ENCODE data around the gene KLF12.

KLF12 gene

GRCh38 chr13:74134221-74134776, at the start of gene KLF12:
TSS of gene KLF12 (minus strand) at chr13:74134404.
- H3K36me3 Mint-ChIP-seq, result no peaks in the 10 kb centered on the region
- H3K4me3 Mint-ChIP-seq, result peak within 1 kb of the TSS; percentile 92
- no peaks in the 10 kb centered on the region for H3K27me3 Mint-ChIP-seq
- H3K9me3 Mint-ChIP-seq (ENCODE audit: low read depth), result no peaks in the 10 kb centered on the region
- peaks cover 34% of the 10 kb centered on the region for H3K4me1 Mint-ChIP-seq (ENCODE audit: low read depth)
- H3K27ac Mint-ChIP-seq, result peak within 1 kb of the TSS; percentile 98

DNA sequence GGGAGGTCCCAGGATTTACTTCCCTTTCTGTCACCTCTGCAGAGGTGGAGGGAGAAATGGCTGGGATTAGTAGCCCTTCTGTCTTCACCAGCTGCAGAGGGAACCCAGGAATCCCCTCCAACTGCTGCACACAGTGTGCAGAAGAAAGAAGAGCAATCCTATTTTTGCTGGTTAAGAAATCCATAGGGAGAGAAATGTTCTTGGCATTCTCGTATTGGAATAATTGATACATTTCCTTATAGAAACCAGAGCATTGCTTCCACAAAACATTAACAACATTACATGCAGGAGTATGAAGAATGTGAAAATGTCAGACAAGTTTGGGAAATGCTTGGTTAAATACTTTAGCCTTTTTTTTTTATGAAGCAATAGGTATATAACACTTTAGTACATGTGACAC, 48.3 kb upstream of the KLF12 start:
- no peaks in the 10 kb centered on the region for H3K4me1 Mint-ChIP-seq (ENCODE audit: low read depth)
- no peak overlapping the region for H3K4me3 Mint-ChIP-seq

DNA sequence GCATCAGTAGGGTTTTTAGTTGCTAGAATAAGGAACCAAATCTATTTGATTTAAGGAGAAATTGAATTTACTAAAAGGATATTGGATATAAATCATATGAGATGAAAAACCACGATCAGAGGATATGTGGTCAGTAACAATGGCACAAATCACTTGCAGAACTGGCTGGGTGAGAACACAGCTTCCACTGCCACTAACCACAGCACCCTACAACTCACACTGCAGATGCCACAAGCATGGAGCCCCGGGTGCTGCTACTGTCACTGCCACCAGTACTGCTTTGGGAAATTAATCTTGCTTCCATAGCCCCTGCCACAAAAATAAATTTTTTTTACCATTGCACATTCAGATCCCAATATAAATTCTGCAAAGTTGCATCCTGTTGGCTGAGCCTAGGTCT, 40.6 kb upstream of the KLF12 start:
- H3K27ac Mint-ChIP-seq, result no peak overlapping the region
- H3K4me1 Mint-ChIP-seq (ENCODE audit: low read depth), result no peaks in the 10 kb centered on the region
- no peak overlapping the region for H3K4me3 Mint-ChIP-seq
- H3K36me3 Mint-ChIP-seq, result no peaks in the 10 kb centered on the region
- no peaks in the 10 kb centered on the region for H3K9me3 Mint-ChIP-seq (ENCODE audit: low read depth)
- H3K27me3 Mint-ChIP-seq, result no peaks in the 10 kb centered on the region

More for the DNA sequence above, 48.3 kb upstream of the KLF12 start:
- H3K27me3 Mint-ChIP-seq, result no peaks in the 10 kb centered on the region
- no peaks in the 10 kb centered on the region for H3K36me3 Mint-ChIP-seq
- no peaks in the 10 kb centered on the region for H3K9me3 Mint-ChIP-seq (ENCODE audit: low read depth)
- H3K27ac Mint-ChIP-seq, result no peak overlapping the region

DNA sequence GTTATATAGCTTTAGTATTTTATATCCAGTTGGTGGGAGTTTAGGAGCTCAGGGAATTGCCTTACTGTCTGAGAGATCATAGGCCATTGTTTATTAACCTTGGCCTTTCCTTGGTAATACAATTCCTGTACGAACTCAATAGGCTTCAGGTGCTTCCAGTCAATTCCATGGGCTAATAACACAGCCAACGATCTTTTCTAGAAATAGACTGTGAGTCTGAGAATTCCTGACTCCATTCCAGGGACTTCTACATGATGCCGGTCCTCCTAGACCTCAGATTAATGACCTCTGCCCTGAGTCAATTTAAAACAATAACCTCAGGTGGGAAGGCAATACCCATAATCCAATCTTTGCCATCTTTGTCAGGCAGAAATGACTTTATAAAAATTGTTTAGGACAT, 39.6 kb upstream of the KLF12 start:
- H3K9me3 Mint-ChIP-seq (ENCODE audit: low read depth), result no peaks in the 10 kb centered on the region
- H3K27ac Mint-ChIP-seq, result no peak overlapping the region
- H3K4me3 Mint-ChIP-seq, result no peak overlapping the region
- H3K4me1 Mint-ChIP-seq (ENCODE audit: low read depth), result no peaks in the 10 kb centered on the region
- H3K27me3 Mint-ChIP-seq, result no peaks in the 10 kb centered on the region
- H3K36me3 Mint-ChIP-seq, result no peaks in the 10 kb centered on the region

- Mint-ChIP-seq H3K27me3 (no peaks in the 10 kb centered on the region), H3K4me1 (ENCODE audit: low read depth) (no peaks in the 10 kb centered on the region), H3K36me3 (no peaks in the 10 kb centered on the region), H3K27ac (no peak overlapping the region), H3K9me3 (ENCODE audit: low read depth) (no peaks in the 10 kb centered on the region), H3K4me3 (no peak overlapping the region)
Measured at GRCh38 chr13:74171641-74172040, 37.4 kb upstream of the KLF12 start.

DNA sequence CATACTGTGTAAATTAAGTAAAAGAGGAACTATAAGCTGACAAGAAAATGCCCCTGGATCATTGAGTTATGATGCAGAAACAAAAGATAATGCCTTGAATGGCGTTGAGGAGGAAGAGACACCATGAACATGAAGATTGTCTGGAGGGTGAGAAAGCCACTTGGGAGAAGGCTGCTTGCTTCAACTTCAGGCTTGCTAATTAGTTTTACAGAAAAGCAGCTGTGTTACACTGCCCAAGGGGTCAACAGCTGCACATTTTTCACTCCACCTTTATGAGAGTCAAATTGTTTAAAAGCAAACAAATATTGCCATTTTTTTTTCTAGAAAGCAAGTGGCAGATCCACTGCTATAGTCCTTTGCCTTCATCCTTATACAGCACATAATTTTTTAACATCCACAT, 35.5 kb upstream of the KLF12 start:
- no peaks in the 10 kb centered on the region for H3K9me3 Mint-ChIP-seq (ENCODE audit: low read depth)
- H3K27me3 Mint-ChIP-seq, result no peaks in the 10 kb centered on the region
- no peak overlapping the region for H3K27ac Mint-ChIP-seq
- peaks cover under 1% of the 10 kb centered on the region for H3K36me3 Mint-ChIP-seq
- no peaks in the 10 kb centered on the region for H3K4me1 Mint-ChIP-seq (ENCODE audit: low read depth)
- H3K4me3 Mint-ChIP-seq, result no peak overlapping the region

DNA sequence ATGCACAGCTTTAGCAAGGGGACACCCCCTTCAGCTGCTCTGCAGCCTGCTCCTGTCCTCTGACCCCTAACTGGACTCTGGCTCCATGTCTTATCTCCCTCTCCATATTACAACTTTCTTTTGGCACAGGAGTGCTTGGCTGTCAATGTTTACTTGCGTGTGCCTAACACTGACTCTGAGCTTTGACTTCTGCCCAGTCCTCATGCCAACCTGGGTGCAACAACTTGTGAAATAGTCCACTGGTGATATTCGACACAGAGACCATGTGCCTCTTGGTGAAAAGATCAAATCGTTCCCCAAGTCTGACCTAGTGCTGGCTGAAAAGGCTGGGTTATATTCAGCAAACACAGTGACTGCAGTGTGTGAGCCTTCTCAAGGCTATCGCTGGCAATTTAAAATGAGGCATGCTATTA, 34.1 kb upstream of the KLF12 start:
- H3K27ac Mint-ChIP-seq, result no peak overlapping the region
- peaks cover 2% of the 10 kb centered on the region for H3K36me3 Mint-ChIP-seq
- H3K27me3 Mint-ChIP-seq, result no peaks in the 10 kb centered on the region
- no peak overlapping the region for H3K4me3 Mint-ChIP-seq
- no peaks in the 10 kb centered on the region for H3K9me3 Mint-ChIP-seq (ENCODE audit: low read depth)
- no peaks in the 10 kb centered on the region for H3K4me1 Mint-ChIP-seq (ENCODE audit: low read depth)

- Mint-ChIP-seq H3K27ac (no peak overlapping the region), H3K4me1 (ENCODE audit: low read depth) (no peaks in the 10 kb centered on the region), H3K9me3 (ENCODE audit: low read depth) (no peaks in the 10 kb centered on the region), H3K27me3 (no peaks in the 10 kb centered on the region), H3K4me3 (no peak overlapping the region), H3K36me3 (peaks cover 2% of the 10 kb centered on the region)
Measured at GRCh38 chr13:74166261-74167004, 32.2 kb upstream of the KLF12 start.

GRCh38 chr13:74162782-74163181, 28.6 kb upstream of the KLF12 start:
- Mint-ChIP-seq H3K4me3 (no peak overlapping the region), H3K27ac (no peak overlapping the region), H3K9me3 (ENCODE audit: low read depth) (no peaks in the 10 kb centered on the region), H3K27me3 (no peaks in the 10 kb centered on the region), H3K4me1 (ENCODE audit: low read depth) (no peaks in the 10 kb centered on the region), H3K36me3 (peaks cover 2% of the 10 kb centered on the region)

GRCh38 chr13:74162135-74162534, 27.9 kb upstream of the KLF12 start:
- no peaks in the 10 kb centered on the region for H3K27me3 Mint-ChIP-seq
- peaks cover 2% of the 10 kb centered on the region for H3K36me3 Mint-ChIP-seq
- H3K4me3 Mint-ChIP-seq, result no peak overlapping the region
- H3K27ac Mint-ChIP-seq, result no peak overlapping the region
- no peaks in the 10 kb centered on the region for H3K4me1 Mint-ChIP-seq (ENCODE audit: low read depth)
- H3K9me3 Mint-ChIP-seq (ENCODE audit: low read depth), result no peaks in the 10 kb centered on the region

GRCh38 chr13:74158571-74159352, 24.6 kb upstream of the KLF12 start:
- H3K27ac Mint-ChIP-seq, result no peak overlapping the region
- no peaks in the 10 kb centered on the region for H3K9me3 Mint-ChIP-seq (ENCODE audit: low read depth)
- no peaks in the 10 kb centered on the region for H3K4me1 Mint-ChIP-seq (ENCODE audit: low read depth)
- no peak overlapping the region for H3K4me3 Mint-ChIP-seq
- H3K27me3 Mint-ChIP-seq, result no peaks in the 10 kb centered on the region
- no peaks in the 10 kb centered on the region for H3K36me3 Mint-ChIP-seq

GRCh38 chr13:74158028-74158427, 23.8 kb upstream of the KLF12 start:
- Mint-ChIP-seq H3K4me1 (ENCODE audit: low read depth) (no peaks in the 10 kb centered on the region), H3K4me3 (no peak overlapping the region), H3K36me3 (no peaks in the 10 kb centered on the region), H3K27me3 (no peaks in the 10 kb centered on the region), H3K27ac (no peak overlapping the region), H3K9me3 (ENCODE audit: low read depth) (no peaks in the 10 kb centered on the region)

GRCh38 chr13:74154981-74155380, 20.8 kb upstream of the KLF12 start:
- no peaks in the 10 kb centered on the region for H3K4me1 Mint-ChIP-seq (ENCODE audit: low read depth)
- H3K27me3 Mint-ChIP-seq, result no peaks in the 10 kb centered on the region
- H3K9me3 Mint-ChIP-seq (ENCODE audit: low read depth), result no peaks in the 10 kb centered on the region
- no peak overlapping the region for H3K27ac Mint-ChIP-seq
- no peaks in the 10 kb centered on the region for H3K36me3 Mint-ChIP-seq
- H3K4me3 Mint-ChIP-seq, result no peak overlapping the region

GRCh38 chr13:74153316-74153715, 19.1 kb upstream of the KLF12 start:
- Mint-ChIP-seq H3K4me1 (ENCODE audit: low read depth) (no peaks in the 10 kb centered on the region), H3K27ac (no peak overlapping the region), H3K27me3 (no peaks in the 10 kb centered on the region), H3K4me3 (no peak overlapping the region), H3K9me3 (ENCODE audit: low read depth) (no peaks in the 10 kb centered on the region), H3K36me3 (no peaks in the 10 kb centered on the region)

GRCh38 chr13:74151859-74152258, 17.7 kb upstream of the KLF12 start:
- Mint-ChIP-seq H3K4me3 (no peak overlapping the region), H3K27ac (no peak overlapping the region), H3K4me1 (ENCODE audit: low read depth) (no peaks in the 10 kb centered on the region), H3K27me3 (no peaks in the 10 kb centered on the region), H3K36me3 (no peaks in the 10 kb centered on the region), H3K9me3 (ENCODE audit: low read depth) (no peaks in the 10 kb centered on the region)
